ENCODE data around the gene KCNE4. TPM values are rescaled to one million over a fixed set of nuclear protein-coding genes. Genes with fewer than 3 reads are reported as not detected.

The KCNE4 gene
- total and polyA plus RNA-seq, 2 donors (not counting 1 experiment from before 2014, with no cell fraction given) = not detected

- Mint-ChIP-seq H3K27me3 (no peaks in the 10 kb centered on the region), H3K4me1 (no peaks in the 10 kb centered on the region), H3K27ac (no peak overlapping the region), H3K9me3 (ENCODE audit: insufficient read depth) (peaks cover 2% of the 10 kb centered on the region), H3K4me3 (no peak overlapping the region)
- no peaks in the 10 kb centered on the region for H3K79me2 ChIP-seq (ENCODE audit: control insufficient read depth, insufficient read depth, low read length)
- ChIA-PET CTCF (no interaction called here), POLR2A (no interaction called here)
- TF ChIP-seq EZH2 (IDR thresholded peaks at IDR 0.05; ENCODE audit: borderline replicate concordance, insufficient read depth, low read depth, low read length, poor library complexity, severe bottlenecking) (no peak), CTCF (IDR thresholded peaks at IDR 0.05) (no peak)
- no CpG with 5 or more reads among the region's 2 CpGs for WGBS (ENCODE audit: insufficient coverage)
- no peak overlapping the region for H3K4me2 ChIP-seq (replicated peaks; ENCODE audit: low read depth, low read length, poor library complexity, severe bottlenecking)
- ATAC-seq (ENCODE audit: low read depth) (no peak), DNase-seq (no peak)
- H3K9ac ChIP-seq (ENCODE audit: low read length) = no peak overlapping the region
- no peaks in the 10 kb centered on the region for H3K9me3 ChIP-seq (ENCODE audit: control extremely low read depth in 1 of 3, control insufficient read depth in 2 of 3, insufficient read depth in 1 of 3, low read length in 2 of 3)
- H3K36me3 ChIP-seq (replicated peaks in 1 of 2; ENCODE audit: control extremely low read depth in 1 of 2, control insufficient read depth in 1 of 2, extremely low read depth in 1 of 2, insufficient read depth in 2 of 2, low read length in 1 of 2) = no peaks in the 10 kb centered on the region
- no peaks in the 10 kb centered on the region for H3K4me1 ChIP-seq (ENCODE audit: control insufficient read depth in 2 of 2, insufficient read depth in 2 of 2, low read length in 2 of 2)
- peaks cover 0 to 2% (median 0%) of the 10 kb centered on the region in 4 experiments for H3K27me3 ChIP-seq (replicated peaks in 1 of 4; ENCODE audit: control extremely low read depth in 1 of 4, control insufficient read depth in 3 of 4, insufficient read depth in 4 of 4, low read length in 3 of 4)
- intact Hi-C loops (cut with micrococcal nuclease) = no loop called here
- H2AFZ ChIP-seq (ENCODE audit: insufficient read depth, low read depth, low read length, poor library complexity, severe bottlenecking) = no peak overlapping the region
- H3K4me3 ChIP-seq (ENCODE audit: control extremely low read depth in 1 of 5, extremely low read depth in 1 of 5, insufficient read depth in 1 of 5, low read depth in 2 of 5, low read length in 4 of 5) = no peak overlapping the region
- H3K27ac ChIP-seq (ENCODE audit: low read length in 2 of 2) = no peak overlapping the region
- H4K20me1 ChIP-seq (ENCODE audit: control insufficient read depth, insufficient read depth, low read length, poor library complexity, severe bottlenecking) = no peaks in the 10 kb centered on the region
Observed at GRCh38 chr2:223027442-223027841, 24.5 kb upstream of the KCNE4 start.

GRCh38 chr2:223029287-223029686, 22.7 kb upstream of the KCNE4 start:
- H3K4me1 Mint-ChIP-seq = no peaks in the 10 kb centered on the region
- ChIA-PET POLR2A (no interaction called here), CTCF (no interaction called here)
- Histone ChIP-seq H3K27ac (ENCODE audit: low read length in 2 of 2) (no peak overlapping the region), H3K36me3 (replicated peaks in 1 of 2; ENCODE audit: control extremely low read depth in 1 of 2, control insufficient read depth in 1 of 2, extremely low read depth in 1 of 2, insufficient read depth in 2 of 2, low read length in 1 of 2) (no peaks in the 10 kb centered on the region), H3K4me2 (replicated peaks; ENCODE audit: low read depth, low read length, poor library complexity, severe bottlenecking) (no peak overlapping the region), H3K27me3 (replicated peaks in 1 of 4; ENCODE audit: control extremely low read depth in 1 of 4, control insufficient read depth in 3 of 4, insufficient read depth in 4 of 4, low read length in 3 of 4) (peaks cover 0 to 2% (median 0%) of the 10 kb centered on the region in 4 experiments), H3K9ac (ENCODE audit: low read length) (no peak overlapping the region), H2AFZ (ENCODE audit: insufficient read depth, low read depth, low read length, poor library complexity, severe bottlenecking) (no peak overlapping the region), H3K4me1 (ENCODE audit: control insufficient read depth in 2 of 2, insufficient read depth in 2 of 2, low read length in 2 of 2) (no peaks in the 10 kb centered on the region), H3K9me3 (ENCODE audit: control extremely low read depth in 1 of 3, control insufficient read depth in 2 of 3, insufficient read depth in 1 of 3, low read length in 2 of 3) (peaks cover 0 to 5% (median 0%) of the 10 kb centered on the region in 3 donors), H3K79me2 (ENCODE audit: control insufficient read depth, insufficient read depth, low read length) (no peaks in the 10 kb centered on the region), H4K20me1 (ENCODE audit: control insufficient read depth, insufficient read depth, low read length, poor library complexity, severe bottlenecking) (no peaks in the 10 kb centered on the region), H3K4me3 (ENCODE audit: control extremely low read depth in 1 of 5, extremely low read depth in 1 of 5, insufficient read depth in 1 of 5, low read depth in 2 of 5, low read length in 4 of 5) (no peak overlapping the region)
- no peaks in the 10 kb centered on the region for H3K27me3 Mint-ChIP-seq
- H3K27ac Mint-ChIP-seq = no peak overlapping the region
- DNase-seq (no peak), ATAC-seq (ENCODE audit: low read depth) (no peak)
- peaks cover 2% of the 10 kb centered on the region for H3K9me3 Mint-ChIP-seq (ENCODE audit: insufficient read depth)
- H3K4me3 Mint-ChIP-seq = no peak overlapping the region
- WGBS (ENCODE audit: insufficient coverage) = 100% methylated on average over 1 of the region's 3 CpGs
- intact Hi-C loops (cut with micrococcal nuclease) = no loop called here
- TF ChIP-seq CTCF (IDR thresholded peaks at IDR 0.05) (no peak), EZH2 (IDR thresholded peaks at IDR 0.05; ENCODE audit: borderline replicate concordance, insufficient read depth, low read depth, low read length, poor library complexity, severe bottlenecking) (no peak)
